Activated naive CD4-positive, alpha-beta T cell treated with anti-CD3 and anti-CD28 coated beads for 36 hours (primary cell): ENCODE data around the gene GAB2. TPM values are rescaled to one million over a fixed set of nuclear protein-coding genes. Genes with fewer than 3 reads are reported as not detected.

Experiments
- CTCF ChIA-PET: fragments of 350-600 bp; sonication (Branson Sonifier 250); formaldehyde crosslinking; loops from one replicate; lab custom pipeline; 2021; ENCODE audit warnings: antibody characterized with exemption; lab: Charles Lee
- DNase-seq: peaks from one replicate; pipeline ENCODE4 v3.0.0-alpha.2; 2020
- H3K27ac Mint-ChIP-seq: one replicate; pipeline ENCODE4 v1.8.0; 2021; ENCODE audit warnings: mild to moderate bottlenecking, mixed read lengths
- H3K27me3 Mint-ChIP-seq: one replicate; pipeline ENCODE4 v1.8.0; 2021; ENCODE audit warnings: low read depth, mixed read lengths
- H3K36me3 Mint-ChIP-seq: one replicate; pipeline ENCODE4 v1.8.0; 2021; ENCODE audit warnings: low read depth, mixed read lengths
- H3K4me1 Mint-ChIP-seq: one replicate; pipeline ENCODE4 v1.8.0; 2021; ENCODE audit warnings: low read depth, mixed read lengths
- H3K4me3 Mint-ChIP-seq: one replicate; pipeline ENCODE4 v1.8.0; 2021; ENCODE audit warnings: mild to moderate bottlenecking, moderate library complexity, mixed read lengths
- H3K9me3 Mint-ChIP-seq: one replicate; pipeline ENCODE4 v1.8.0; 2021; ENCODE audit warnings: mixed read lengths
- intact Hi-C: fragments of 100-400 bp; cut with micrococcal nuclease; formaldehyde crosslinking; loops from one replicate; pipeline ENCODE4 v1.15.1; 2023
- total RNA-seq, 2 experiments: library from RNA; stranded (reverse); gene quantifications; one replicate each; pipeline ENCODE4 v1.2.3, GENCODE V29; 2021

GAB2 gene
- total RNA-seq, 2 experiments from 2014 or later = 1.6 to 2.7 TPM

GRCh38 chr11:78254268-78254667 is 163.4 kb downstream of the GAB2 start:
- no peak for DNase-seq
- Mint-ChIP-seq H3K4me1 (no peaks in the 10 kb centered on the region), H3K27ac (no peak overlapping the region), H3K36me3 (no peaks in the 10 kb centered on the region), H3K27me3 (no peaks in the 10 kb centered on the region), H3K9me3 (no peaks in the 10 kb centered on the region), H3K4me3 (no peak overlapping the region)
- intact Hi-C loops = no loop called here
- CTCF ChIA-PET = interaction anchor here (1.0 kb wide), 1 partner anchor 14 kb away, joined by 3 read pairs; no protein-coding TSS in a partner anchor

GRCh38 chr11:78253797-78254196 is 163.8 kb downstream of the GAB2 start:
- DNase-seq = no peak
- H3K4me1 Mint-ChIP-seq = peaks cover 1% of the 10 kb centered on the region
- no peaks in the 10 kb centered on the region for H3K27me3 Mint-ChIP-seq
- no peak overlapping the region for H3K4me3 Mint-ChIP-seq
- H3K36me3 Mint-ChIP-seq = no peaks in the 10 kb centered on the region
- intact Hi-C loops = no loop called here
- H3K27ac Mint-ChIP-seq = no peak overlapping the region
- CTCF ChIA-PET = no interaction called here
- no peaks in the 10 kb centered on the region for H3K9me3 Mint-ChIP-seq

- no peaks in the 10 kb centered on the region for H3K27me3 Mint-ChIP-seq
- DNase-seq = no peak
- H3K4me1 Mint-ChIP-seq = peaks cover 3% of the 10 kb centered on the region
- CTCF ChIA-PET = no interaction called here
- no peak overlapping the region for H3K27ac Mint-ChIP-seq
- intact Hi-C loops = no loop called here
- H3K4me3 Mint-ChIP-seq = no peak overlapping the region
- H3K36me3 Mint-ChIP-seq = no peaks in the 10 kb centered on the region
- peaks cover under 1% of the 10 kb centered on the region for H3K9me3 Mint-ChIP-seq
These were observed 166.4 kb downstream of the GAB2 start for GRCh38 chr11:78251083-78251775.

GRCh38 chr11:78250099-78250498 is 167.5 kb downstream of the GAB2 start:
- no peaks in the 10 kb centered on the region for H3K27me3 Mint-ChIP-seq

GRCh38 chr11:78248903-78249302 is 168.7 kb downstream of the GAB2 start:
- peak; percentile 16 for DNase-seq
- H3K27me3 Mint-ChIP-seq = no peaks in the 10 kb centered on the region
- H3K36me3 Mint-ChIP-seq = no peaks in the 10 kb centered on the region
- H3K4me1 Mint-ChIP-seq = peaks cover 7% of the 10 kb centered on the region
- no peak overlapping the region for H3K27ac Mint-ChIP-seq
- H3K4me3 Mint-ChIP-seq = no peak overlapping the region
- intact Hi-C loops = no loop called here
- H3K9me3 Mint-ChIP-seq = peaks cover 4% of the 10 kb centered on the region
- CTCF ChIA-PET = interaction anchor here (1.6 kb wide), 1 partner anchor 11 kb away, joined by 5 read pairs; no protein-coding TSS in a partner anchor

More at GRCh38 chr11:78250099-78250498, 167.5 kb downstream of the GAB2 start:
- intact Hi-C loops = no loop called here
- Mint-ChIP-seq H3K27ac (no peak overlapping the region), H3K4me1 (peaks cover 3% of the 10 kb centered on the region), H3K4me3 (no peak overlapping the region), H3K36me3 (no peaks in the 10 kb centered on the region), H3K9me3 (peaks cover 2% of the 10 kb centered on the region)
- CTCF ChIA-PET = interaction anchor here (1.2 kb wide), 1 partner anchor 111 kb away, joined by 3 read pairs; no protein-coding TSS in a partner anchor
- DNase-seq = no peak

- intact Hi-C loops = no loop called here
- Mint-ChIP-seq H3K4me3 (no peak overlapping the region), H3K4me1 (peaks cover 7% of the 10 kb centered on the region), H3K36me3 (no peaks in the 10 kb centered on the region), H3K9me3 (peaks cover 4% of the 10 kb centered on the region), H3K27ac (no peak overlapping the region), H3K27me3 (no peaks in the 10 kb centered on the region)
- CTCF ChIA-PET = interaction anchor here (0.6 to 1.6 kb wide), 2 partner anchors 10 to 21 kb away, joined by 3 to 5 read pairs; no protein-coding TSS in a partner anchor
- DNase-seq = no peak
These were observed 169.4 kb downstream of the GAB2 start for GRCh38 chr11:78248191-78248590.

- Mint-ChIP-seq H3K27ac (no peak overlapping the region), H3K27me3 (no peaks in the 10 kb centered on the region), H3K4me3 (no peak overlapping the region), H3K36me3 (peaks cover 7% of the 10 kb centered on the region), H3K4me1 (peaks cover 7% of the 10 kb centered on the region), H3K9me3 (peaks cover 19% of the 10 kb centered on the region)
- intact Hi-C loops = no loop called here
- DNase-seq = no peak
- CTCF ChIA-PET = no interaction called here
These were observed 172.9 kb downstream of the GAB2 start for GRCh38 chr11:78244546-78245255.

- intact Hi-C loops = no loop called here
- Mint-ChIP-seq H3K4me3 (no peak overlapping the region), H3K27ac (no peak overlapping the region), H3K4me1 (peaks cover 7% of the 10 kb centered on the region), H3K27me3 (no peaks in the 10 kb centered on the region), H3K36me3 (peaks cover 7% of the 10 kb centered on the region), H3K9me3 (peaks cover 19% of the 10 kb centered on the region)
- CTCF ChIA-PET = no interaction called here
- no peak for DNase-seq
These were observed 173.5 kb downstream of the GAB2 start for GRCh38 chr11:78244080-78244479.

- Mint-ChIP-seq H3K27ac (no peak overlapping the region), H3K27me3 (no peaks in the 10 kb centered on the region), H3K4me3 (no peak overlapping the region), H3K9me3 (peaks cover 19% of the 10 kb centered on the region), H3K36me3 (peaks cover 10% of the 10 kb centered on the region), H3K4me1 (peaks cover 5% of the 10 kb centered on the region)
- CTCF ChIA-PET = no interaction called here
- DNase-seq = no peak
- intact Hi-C loops = no loop called here
These were observed 176.1 kb downstream of the GAB2 start for GRCh38 chr11:78241475-78241874.

- Mint-ChIP-seq H3K9me3 (peaks cover 14% of the 10 kb centered on the region), H3K36me3 (peaks cover 10% of the 10 kb centered on the region), H3K4me3 (no peak overlapping the region), H3K27ac (no peak overlapping the region), H3K4me1 (peaks cover 3% of the 10 kb centered on the region), H3K27me3 (no peaks in the 10 kb centered on the region)
- CTCF ChIA-PET = interaction anchor here (0.8 kb wide), 1 partner anchor 15 kb away, joined by 3 read pairs; no protein-coding TSS in a partner anchor
- intact Hi-C loops = no loop called here
- no peak for DNase-seq
These were observed 177.8 kb downstream of the GAB2 start for GRCh38 chr11:78239781-78240180.

GRCh38 chr11:78237293-78238046 is 180.2 kb downstream of the GAB2 start:
- Mint-ChIP-seq H3K27me3 (no peaks in the 10 kb centered on the region), H3K4me3 (no peak overlapping the region), H3K27ac (no peak overlapping the region), H3K36me3 (peaks cover 10% of the 10 kb centered on the region), H3K4me1 (no peaks in the 10 kb centered on the region), H3K9me3 (peaks cover 12% of the 10 kb centered on the region)
- CTCF ChIA-PET = interaction anchor here (0.6 to 1.1 kb wide), 2 partner anchors 11 to 32 kb away, joined by 4 to 5 read pairs; no protein-coding TSS in a partner anchor
- DNase-seq = no peak
- intact Hi-C loops = no loop called here

GRCh38 chr11:78234006-78234405 is 183.6 kb downstream of the GAB2 start:
- CTCF ChIA-PET = no interaction called here
- peaks cover 3% of the 10 kb centered on the region for H3K36me3 Mint-ChIP-seq
- H3K27ac Mint-ChIP-seq = no peak overlapping the region
- no peak overlapping the region for H3K4me3 Mint-ChIP-seq
- H3K27me3 Mint-ChIP-seq = no peaks in the 10 kb centered on the region
- no peak for DNase-seq
- no peaks in the 10 kb centered on the region for H3K9me3 Mint-ChIP-seq
- intact Hi-C loops = no loop called here
- H3K4me1 Mint-ChIP-seq = peaks cover 6% of the 10 kb centered on the region
